HG03025 (cell line): ENCODE measurements around the gene HCFC1.
"Not testable (repeated sequence)": the region's sequence is repeated elsewhere in the genome, so short reads cannot be mapped to it uniquely, and the experiment has no call there.

Experiments used
- ATAC-seq: cut with Tn5 transposase; IDR thresholded peaks from one replicate; pipeline ENCODE4 v1.9.1; 2021; ENCODE audit warnings: mild to moderate bottlenecking, moderate library complexity; ENCODE audit not compliant: unreplicated experiment, low FRiP score

Gene HCFC1

DNA sequence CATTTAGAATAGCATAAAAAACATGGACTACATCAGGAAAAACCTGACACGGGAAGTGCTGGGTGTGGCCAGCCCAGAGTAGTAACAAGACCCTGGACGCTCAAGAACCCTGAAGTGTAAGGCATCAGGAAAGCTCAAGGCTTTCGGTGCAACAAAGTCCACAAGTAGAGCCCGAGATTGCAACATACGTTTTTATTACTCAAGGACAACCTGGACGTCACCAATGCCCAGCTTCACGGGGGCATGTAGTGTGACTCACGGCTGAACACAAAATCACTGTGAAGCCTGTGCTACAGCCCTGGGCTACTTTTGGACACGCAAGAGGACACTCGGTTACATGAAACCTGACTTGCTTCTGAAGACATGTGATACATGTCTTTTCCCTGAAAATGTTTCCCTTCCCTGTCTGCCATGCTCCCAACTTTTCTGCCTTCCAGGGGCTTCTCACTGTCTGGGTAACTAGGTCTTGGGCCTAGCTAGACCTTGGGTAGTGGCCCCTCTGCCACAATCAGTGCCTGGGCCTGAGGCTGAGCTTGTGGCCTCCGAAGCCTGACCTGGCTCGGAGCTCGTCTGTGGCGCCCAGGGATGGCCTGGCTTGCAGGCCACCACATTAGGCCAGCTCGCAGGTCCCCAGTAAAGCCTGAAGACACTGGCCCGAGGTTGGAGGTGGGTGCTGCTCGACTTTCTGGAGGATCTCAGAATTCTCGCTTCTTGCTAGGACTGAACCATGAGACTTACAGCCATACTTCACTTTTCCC is 38.9 kb upstream of the HCFC1 start:
- ATAC-seq: no peak

DNA sequence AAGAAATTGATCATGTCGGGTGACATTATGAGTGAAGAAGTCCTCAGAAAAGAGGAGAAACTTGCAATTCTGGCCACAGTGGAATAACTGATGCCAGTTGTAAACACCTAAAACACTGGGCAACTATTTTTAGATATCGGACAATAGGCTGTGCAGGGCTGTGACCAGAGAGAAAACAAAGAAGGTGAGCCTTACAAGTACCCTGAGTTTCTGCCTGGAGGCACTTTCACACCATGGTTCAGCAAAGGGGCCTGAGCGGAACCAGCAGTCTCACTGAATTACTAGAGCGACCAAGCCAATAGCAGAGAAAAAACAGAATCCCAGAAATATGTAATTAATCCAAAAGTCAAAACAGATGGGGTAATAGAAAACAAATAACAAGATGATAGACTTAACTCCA is 36.9 kb upstream of the HCFC1 start:
- no peak for ATAC-seq

DNA sequence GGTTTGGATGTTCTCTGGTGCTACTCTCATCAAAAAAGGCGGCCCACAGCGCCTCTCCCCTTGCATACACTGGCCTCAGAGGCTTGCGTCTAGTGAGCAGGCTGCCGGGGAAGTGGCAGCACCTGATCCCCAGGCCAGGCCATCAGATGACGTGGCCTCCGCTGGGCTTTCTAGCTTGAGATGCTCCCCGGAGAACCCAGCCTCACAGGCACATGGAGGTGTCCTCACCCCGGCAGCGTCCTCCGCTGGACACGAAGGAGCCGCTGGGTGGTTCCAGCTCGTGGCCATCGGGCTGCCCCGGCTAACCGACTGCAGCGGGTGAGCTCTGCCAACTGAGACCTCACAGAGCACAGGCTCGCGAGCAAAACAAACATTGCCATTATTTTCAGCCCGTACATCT is 35.3 kb upstream of the HCFC1 start:
- ATAC-seq: no peak

DNA sequence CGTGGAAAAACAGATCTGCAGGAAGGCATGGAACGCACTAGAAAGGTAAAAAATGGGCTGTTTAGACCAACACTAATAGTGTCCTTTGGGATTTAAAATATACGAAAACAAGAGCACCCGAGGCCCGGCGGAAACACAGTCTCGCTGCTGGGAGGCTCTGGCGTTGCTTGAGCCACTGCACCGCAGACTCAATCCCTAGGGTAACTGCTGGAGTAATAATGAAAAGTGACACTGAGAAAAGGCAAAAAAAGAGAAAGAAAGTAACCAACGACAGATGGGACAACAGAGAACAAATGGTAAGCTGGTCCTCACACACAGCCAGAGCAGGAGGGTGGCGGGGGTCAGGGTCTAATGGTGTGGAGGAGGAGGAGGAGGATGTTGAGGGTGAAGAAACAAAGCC is 32.7 kb upstream of the HCFC1 start:
- ATAC-seq: no peak

DNA sequence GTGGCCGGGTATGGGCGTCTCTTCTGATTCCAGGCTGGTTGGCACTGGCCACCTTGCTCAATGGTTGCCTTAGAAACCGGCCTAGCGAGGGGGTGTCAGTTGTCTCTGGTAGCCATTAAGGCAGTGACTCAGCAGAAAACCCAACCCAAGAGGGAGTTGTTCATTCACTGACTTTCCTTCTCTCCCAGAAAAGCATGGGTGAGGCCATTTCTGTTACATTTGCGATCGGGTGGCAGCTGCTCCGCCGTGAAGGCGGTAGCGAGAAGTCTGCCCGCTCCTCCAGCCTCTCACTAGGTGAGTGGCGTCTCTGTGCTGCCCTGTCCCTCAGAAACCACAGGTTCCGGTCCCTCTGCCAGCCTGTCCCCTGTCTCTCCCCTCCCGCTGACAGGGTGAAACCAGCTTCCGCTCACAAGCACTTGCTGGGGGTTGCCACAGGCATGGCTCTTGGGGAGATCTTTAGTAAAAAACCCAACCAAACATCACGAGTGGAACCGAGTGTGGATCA is 30.6 kb upstream of the HCFC1 start:
- ATAC-seq: no peak

DNA sequence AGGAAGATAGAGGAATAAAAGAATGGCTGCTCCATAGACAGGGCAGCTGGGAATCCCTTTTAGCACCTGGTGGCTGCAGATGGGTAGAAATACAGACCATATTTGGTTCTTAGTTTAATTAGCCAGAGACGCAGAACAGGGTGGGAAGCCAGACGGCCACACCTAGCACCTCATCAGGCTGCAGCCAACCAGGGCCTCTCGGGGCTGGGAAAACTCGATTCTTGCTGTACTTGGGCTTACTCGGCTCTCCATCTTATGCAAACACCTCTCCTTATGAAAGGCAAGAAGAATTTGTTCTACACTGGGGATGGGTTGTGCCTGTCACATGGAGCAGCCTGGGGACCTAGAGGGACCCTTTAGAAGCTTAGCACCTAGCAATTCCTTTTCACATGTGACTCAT is 28.4 kb upstream of the HCFC1 start:
- ATAC-seq: no peak

DNA sequence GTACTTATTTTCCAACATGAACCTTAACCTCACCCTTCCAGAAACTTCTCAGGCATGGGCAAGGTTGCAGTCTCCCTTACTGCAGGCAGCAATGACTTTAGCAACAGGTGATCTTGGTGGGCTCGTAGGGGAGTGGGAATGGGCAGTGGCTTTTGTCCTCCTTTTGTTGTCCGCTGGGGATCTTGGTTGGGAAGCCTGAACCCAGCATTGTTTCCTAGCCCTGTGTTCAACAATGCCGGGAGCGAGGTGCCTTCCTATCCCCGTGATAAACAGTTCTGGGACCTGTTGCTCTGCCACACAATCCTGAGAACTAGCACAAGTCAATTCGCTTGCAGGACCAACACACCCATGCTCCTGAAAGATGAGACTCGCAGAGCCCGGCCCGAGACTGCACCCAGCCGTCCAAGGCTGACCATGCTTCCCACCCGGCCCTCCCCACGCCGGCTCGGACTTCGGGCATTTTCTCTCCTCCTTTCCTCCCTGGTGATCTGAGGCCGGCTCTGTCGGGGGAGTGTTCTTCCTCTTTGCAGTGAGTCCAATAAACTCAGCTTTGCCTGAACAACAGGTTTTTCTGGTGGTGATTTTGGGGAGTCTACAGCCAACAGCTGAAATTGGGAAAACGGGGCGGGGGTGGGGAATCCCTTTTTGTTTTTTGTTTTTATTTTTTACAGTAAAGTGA is 27.9 kb upstream of the HCFC1 start:
- ATAC-seq: no peak

DNA sequence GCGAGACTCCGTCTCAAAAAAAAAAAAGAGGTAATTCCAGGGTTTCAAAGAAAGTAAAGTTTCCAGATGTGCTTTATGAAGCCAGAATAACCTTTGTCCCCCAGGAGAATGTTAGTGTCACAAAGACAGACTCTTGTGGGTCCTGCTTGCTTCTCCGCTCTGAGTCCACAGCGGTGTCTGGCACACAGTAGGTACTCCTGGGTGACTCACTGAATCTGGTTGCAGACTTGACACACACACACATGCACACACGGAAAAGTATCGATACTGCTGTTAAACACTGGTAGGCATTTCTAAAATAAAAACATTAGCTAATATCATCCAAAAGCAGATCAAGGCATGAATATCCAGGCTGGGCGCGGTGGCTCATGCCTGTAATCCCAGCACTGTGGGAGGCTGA is 23.9 kb upstream of the HCFC1 start:
- no peak for ATAC-seq

DNA sequence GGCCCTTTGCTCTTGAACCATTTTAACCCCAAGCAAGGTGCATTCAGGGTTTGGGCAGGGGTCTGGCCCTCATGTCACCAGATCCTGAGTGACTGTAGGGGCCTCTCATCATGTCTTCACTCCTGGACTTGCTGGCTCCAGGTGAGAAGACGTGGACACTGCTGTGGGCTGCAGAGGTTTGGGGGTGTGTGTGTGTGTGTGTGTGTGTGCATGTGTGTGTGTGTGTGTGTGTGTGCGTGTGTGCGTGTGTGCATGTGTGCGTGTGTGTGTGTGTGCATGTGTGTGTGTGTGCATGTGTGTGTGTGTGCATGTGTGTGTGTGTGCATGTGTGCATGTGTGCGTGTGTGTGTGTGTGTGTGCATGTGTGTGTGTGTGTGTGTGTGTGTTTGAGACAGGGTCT is 22.8 kb upstream of the HCFC1 start:
- ATAC-seq: not testable (repeated sequence)

DNA sequence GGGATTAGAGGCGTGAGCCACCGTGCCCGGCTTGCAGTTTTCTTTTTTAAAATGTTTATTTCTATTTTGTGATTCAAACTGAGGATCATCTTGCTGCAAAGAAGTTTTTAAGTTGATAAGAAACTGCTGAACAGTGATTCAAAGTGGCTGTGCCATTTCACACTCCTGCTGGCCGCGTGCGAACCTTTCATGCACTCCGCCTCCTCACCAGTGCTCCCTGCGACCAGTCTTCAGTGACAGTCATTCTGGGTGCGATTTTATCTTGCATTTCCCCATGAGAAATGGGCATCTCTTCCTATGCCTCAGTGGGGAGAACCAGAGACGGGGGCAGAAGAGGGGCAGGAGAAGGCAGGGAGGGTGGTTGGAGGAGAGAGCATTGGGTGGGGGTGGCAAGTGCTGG is 22.4 kb upstream of the HCFC1 start:
- ATAC-seq: no peak

DNA sequence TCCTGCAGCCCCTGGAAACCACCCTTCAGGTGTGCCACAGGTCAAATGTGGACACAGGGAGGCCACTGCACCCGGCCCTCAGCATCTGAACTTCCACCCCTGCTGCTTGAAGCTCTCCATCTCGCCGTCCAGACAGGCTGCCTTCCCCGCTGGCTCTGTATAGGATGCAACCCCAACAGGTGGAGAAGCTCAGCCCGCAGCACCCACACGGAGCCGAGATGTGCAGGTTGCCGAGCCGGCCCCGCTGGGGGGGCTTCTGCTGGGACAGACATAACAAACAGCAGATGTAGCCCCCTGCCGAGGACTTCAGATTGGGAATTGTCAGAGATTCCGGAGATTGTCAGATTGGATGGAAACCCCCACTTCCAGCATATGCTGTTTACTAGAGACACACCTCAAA is 21.5 kb upstream of the HCFC1 start:
- no peak for ATAC-seq

DNA sequence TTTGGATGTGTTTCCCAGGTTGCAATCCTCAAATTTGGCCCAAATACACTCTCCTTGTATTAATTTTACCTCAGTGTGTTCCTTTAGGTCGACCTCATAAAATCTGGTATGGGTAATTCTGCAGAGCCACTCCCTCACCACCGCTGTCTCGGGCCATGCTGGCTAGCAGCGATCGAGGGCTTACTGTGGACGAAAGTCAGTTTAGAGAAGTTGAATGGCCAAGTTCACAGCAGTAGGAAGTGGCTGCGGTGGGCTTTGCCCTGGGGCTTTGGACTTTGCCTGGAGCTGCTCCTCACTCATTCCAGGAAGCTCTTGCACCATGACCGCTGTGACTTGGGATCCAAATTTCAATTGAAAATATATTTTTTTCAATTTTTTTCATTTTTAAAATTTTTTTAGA is 20.6 kb upstream of the HCFC1 start:
- ATAC-seq: no peak

DNA sequence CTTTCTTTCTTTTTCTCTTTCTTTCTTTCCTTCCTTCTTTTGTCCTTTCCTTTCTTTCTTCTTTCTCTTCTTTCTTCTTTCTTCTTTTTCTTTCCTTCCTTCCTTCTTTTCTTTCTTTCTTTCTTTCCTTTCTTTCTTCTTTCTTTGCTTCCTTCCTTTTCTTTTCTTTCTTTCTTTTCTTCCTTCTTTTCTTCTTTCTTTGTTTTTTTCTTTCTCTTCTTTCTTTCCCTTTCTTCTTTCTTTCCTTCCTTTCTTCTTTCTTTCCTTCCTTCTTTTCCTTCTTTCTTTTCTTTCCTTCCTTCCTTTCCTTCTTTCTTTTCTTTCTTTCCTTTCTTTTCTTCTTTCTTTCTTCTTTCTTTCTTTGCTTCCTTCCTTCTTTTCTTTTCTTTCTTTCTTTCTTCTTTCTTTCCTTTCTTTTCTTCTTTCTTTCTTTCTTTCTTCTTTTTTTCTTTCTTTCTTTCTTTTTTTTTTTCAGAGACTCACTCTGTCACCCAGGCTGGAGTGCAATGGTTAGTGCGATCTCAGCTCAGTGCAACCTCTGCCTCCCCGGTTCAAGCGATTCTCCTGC is 19.5 kb upstream of the HCFC1 start:
- ATAC-seq: no peak

DNA sequence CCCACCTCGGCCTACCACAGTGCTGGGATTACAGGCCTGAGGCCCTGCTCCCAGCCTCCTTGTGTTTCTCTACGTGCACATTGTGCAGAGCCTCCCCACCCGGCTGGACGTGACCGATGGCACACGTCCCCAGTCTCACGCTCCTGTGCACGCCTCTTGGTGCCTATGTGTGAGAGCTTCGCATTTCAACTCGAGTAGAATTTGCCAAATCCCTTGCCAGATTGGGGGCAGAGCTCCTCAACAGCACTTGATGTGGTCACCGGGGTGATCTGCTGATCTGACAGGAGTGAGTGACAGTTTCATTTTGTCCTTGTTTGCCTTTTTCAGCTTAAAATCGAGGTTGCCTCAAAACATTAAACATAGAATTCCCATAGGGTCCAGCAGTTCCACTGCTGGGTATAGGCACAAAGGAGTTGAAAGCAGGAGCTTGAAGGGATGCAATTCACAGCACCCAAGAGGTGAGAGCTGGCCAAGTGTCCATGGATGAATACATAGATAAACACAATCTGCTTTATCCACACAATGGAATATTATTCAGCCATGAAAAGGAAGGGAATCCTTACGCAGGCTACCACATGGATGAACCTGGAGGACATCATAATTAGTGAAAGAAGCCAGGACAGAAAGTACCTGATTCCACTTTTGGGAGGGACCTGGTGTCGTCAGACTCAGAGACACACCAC is 18.5 kb upstream of the HCFC1 start:
- no peak for ATAC-seq

DNA sequence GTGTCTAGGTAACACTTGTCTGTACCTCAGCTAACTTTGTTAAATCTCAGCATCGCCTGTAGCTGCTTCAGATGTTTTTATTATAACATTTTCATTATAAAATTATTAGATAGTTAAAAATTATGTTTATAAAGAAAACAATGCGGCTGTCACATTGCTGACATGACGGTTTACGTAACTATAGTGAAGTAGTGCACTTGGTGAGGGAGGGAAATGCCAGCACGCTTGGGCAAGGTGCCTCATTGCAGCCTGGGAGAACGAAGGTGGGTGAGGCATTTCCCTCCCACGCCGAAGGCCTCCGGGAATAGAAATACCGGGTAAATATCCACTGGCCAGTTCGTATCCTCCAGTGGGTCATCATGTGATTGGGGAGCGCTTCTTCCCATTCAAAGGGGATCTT is 16.9 kb upstream of the HCFC1 start:
- ATAC-seq: no peak

DNA sequence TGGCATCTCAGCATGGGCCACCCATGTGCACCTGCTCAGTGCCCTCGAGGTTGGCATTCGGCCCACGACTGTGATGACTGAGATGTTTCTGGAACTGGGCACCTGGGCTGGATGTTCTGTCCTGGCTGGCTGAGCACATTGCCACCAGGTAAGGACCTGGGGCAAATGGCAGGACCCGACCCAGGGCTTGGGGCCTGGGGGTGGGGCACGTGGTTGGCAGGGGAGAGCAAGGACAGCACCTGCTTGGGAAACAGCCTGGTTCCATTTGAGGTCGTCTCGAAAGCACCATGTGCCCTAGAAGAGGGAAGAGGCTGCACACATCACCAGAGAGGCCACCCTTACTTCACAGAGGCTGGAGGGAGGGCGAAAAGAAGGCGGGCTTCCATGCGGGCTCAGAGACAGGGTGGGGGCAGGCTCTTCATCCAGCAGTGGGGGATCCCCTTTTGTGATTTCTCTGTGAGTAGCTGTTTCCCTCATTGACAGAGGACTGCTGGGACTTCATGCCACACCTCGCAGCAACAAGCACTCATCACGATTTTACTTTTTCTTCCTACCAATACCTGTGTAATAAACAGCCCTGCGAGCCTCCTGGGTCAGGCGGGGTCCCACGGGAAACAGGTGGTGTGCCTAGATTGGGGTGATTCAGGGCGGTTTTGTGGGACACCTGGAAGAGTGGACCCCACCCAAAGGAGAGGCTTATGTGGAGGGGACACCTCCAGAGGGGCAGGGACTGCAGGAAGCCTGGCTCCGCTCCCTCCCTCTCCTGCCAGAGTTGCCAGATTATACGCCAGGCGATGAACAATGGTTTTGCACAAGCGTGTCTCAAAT is 12.9 kb upstream of the HCFC1 start:
- ATAC-seq: no peak

DNA sequence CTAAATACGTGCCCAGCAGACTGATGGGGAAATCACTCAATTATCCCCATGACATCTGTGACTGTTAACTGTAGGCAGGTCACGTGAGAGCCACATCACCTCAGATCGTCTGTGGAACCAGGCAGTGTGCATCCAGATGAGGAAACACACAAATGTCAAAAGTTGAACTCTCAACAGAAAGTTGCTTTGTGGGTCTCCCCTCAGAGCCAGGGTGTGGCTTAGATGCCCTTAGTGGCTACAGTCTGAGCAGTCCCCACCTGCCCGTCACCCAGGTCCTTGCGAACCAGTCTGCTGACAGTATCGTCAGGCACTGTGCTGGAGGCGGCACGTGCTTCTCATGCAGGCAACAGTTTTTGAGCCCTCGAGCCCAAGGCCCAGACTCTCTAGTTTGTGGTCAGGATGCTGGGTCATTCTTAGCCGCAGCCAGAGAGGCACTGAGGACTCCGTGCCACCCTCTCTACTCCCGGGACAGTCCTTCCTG is 11.7 kb upstream of the HCFC1 start:
- ATAC-seq: no peak

DNA sequence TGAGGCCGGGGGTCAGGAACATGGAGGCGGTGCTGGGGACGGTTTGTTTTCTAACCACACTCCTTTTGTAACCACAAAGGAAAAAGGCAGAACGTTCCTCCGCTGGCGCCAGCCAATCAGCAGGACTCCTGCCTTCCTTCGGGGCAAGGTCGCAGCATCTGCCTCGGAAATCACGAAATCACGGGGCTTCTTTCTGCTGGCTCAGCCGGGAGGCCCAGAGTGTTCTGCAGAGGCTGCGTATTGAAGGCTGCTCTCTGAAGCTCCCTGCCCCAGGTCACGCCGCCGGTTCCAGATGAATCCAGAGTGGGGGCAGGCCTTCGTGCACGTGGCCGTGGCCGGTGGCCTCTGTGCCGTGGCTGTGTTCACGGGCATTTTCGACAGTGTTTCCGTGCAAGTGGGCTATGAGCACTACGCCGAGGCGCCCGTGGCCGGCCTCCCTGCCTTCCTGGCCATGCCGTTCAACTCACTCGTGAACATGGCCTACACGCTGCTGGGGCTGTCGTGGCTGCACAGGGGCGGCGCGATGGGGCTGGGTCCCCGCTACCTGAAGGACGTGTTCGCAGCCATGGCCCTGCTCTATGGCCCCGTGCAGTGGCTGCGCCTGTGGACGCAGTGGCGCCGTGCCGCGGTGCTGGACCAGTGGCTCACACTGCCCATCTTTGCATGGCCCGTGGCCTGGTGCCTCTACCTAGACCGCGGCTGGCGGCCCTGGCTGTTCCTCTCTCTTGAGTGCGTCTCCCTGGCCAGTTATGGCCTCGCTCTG is 10.3 kb upstream of the HCFC1 start:
- ATAC-seq: no peak

DNA sequence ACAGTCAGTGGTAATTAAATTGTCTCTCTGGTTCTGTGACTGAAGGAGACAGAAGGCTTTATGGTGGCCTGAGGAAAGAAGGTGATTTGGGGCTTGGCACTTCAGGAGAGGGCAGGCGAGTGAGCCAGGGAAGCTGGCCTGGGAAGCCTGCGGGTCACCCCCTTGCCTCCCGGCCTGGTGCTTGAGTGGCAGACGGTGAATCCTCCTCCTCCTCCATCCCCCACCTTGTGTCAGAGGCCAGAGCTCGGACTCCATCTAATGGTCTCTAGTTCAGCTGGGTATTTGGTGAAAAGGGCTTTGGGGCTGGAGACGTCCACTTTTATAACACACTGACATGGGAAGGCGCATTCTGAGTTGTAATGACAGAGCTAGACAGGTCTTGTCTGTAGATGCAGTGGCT is 9.6 kb upstream of the HCFC1 start:
- ATAC-seq: no peak

DNA sequence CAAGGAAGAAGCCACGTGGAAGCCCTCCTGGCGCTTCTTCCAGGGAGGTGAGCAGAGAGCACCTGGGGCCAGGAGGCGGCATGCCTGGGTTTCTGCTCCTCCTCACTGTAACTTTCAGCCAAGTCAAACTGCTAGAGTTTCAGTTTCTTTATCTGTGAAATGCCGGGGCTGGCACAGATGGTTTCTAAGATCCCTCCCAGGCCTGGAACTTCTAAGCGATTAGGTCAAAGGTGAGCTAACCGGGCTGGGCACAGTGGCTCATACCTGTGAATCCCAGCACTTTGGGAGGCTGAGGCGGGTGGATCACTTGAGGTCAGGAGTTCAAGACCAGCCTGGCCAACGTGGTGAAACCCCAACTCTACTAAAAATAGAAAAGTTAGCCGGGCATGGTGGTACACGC is 8.8 kb upstream of the HCFC1 start:
- ATAC-seq: not testable (repeated sequence)
